ENCODE results near the gene SYT17. TPM values are rescaled to one million over a fixed set of nuclear protein-coding genes. Genes with fewer than 3 reads are reported as not detected.

Gene SYT17
- total RNA-seq, 1 donor from 2014 or later, result 2.6 TPM

GRCh38 chr16:19241512-19241911, 73.5 kb downstream of the SYT17 start:
- Histone ChIP-seq H3K27me3 (ENCODE audit: control insufficient read depth in 3 of 3, insufficient read depth in 3 of 3, low read length in 3 of 3) (no peaks in the 10 kb centered on the region), H3K4me1 (ENCODE audit: control insufficient read depth in 3 of 3, insufficient read depth in 3 of 3, low read length in 3 of 3) (peaks cover 0 to 3% (median 0%) of the 10 kb centered on the region in 3 donors), H3K27ac (ENCODE audit: low read depth, low read length) (no peak overlapping the region), H3K4me3 (ENCODE audit: low read length in 3 of 3) (no peak overlapping the region), H3K36me3 (ENCODE audit: control insufficient read depth in 3 of 3, insufficient read depth in 3 of 3, low read length in 3 of 3) (no peaks in the 10 kb centered on the region), H3K9ac (ENCODE audit: low read depth in 1 of 3, low read length in 3 of 3) (no peak overlapping the region), H3K9me3 (ENCODE audit: control insufficient read depth in 3 of 3, low read length in 3 of 3) (no peaks in the 10 kb centered on the region)

- Histone ChIP-seq H3K27me3 (ENCODE audit: control insufficient read depth in 3 of 3, insufficient read depth in 3 of 3, low read length in 3 of 3) (no peaks in the 10 kb centered on the region), H3K9me3 (ENCODE audit: control insufficient read depth in 3 of 3, low read length in 3 of 3) (no peaks in the 10 kb centered on the region), H3K4me3 (ENCODE audit: low read length in 3 of 3) (no peak overlapping the region), H3K27ac (ENCODE audit: low read depth, low read length) (no peak overlapping the region), H3K4me1 (ENCODE audit: control insufficient read depth in 3 of 3, insufficient read depth in 3 of 3, low read length in 3 of 3) (peaks cover 0 to 3% (median 0%) of the 10 kb centered on the region in 3 donors), H3K9ac (ENCODE audit: low read depth in 1 of 3, low read length in 3 of 3) (no peak overlapping the region), H3K36me3 (ENCODE audit: control insufficient read depth in 3 of 3, insufficient read depth in 3 of 3, low read length in 3 of 3) (no peaks in the 10 kb centered on the region)
These were observed 74.1 kb downstream of the SYT17 start for GRCh38 chr16:19242186-19242585.

GRCh38 chr16:19242987-19243575, 75.0 kb downstream of the SYT17 start:
- Histone ChIP-seq H3K9me3 (ENCODE audit: control insufficient read depth in 3 of 3, low read length in 3 of 3) (no peaks in the 10 kb centered on the region), H3K27me3 (ENCODE audit: control insufficient read depth in 3 of 3, insufficient read depth in 3 of 3, low read length in 3 of 3) (no peaks in the 10 kb centered on the region), H3K27ac (ENCODE audit: low read depth, low read length) (no peak overlapping the region), H3K4me3 (ENCODE audit: low read length in 3 of 3) (no peak overlapping the region), H3K9ac (ENCODE audit: low read depth in 1 of 3, low read length in 3 of 3) (no peak overlapping the region), H3K4me1 (ENCODE audit: control insufficient read depth in 3 of 3, insufficient read depth in 3 of 3, low read length in 3 of 3) (peaks cover 0 to 3% (median 0%) of the 10 kb centered on the region in 3 donors), H3K36me3 (ENCODE audit: control insufficient read depth in 3 of 3, insufficient read depth in 3 of 3, low read length in 3 of 3) (no peaks in the 10 kb centered on the region)

- Histone ChIP-seq H3K36me3 (ENCODE audit: control insufficient read depth in 3 of 3, insufficient read depth in 3 of 3, low read length in 3 of 3) (no peaks in the 10 kb centered on the region), H3K27ac (ENCODE audit: low read depth, low read length) (no peak overlapping the region), H3K9ac (ENCODE audit: low read depth in 1 of 3, low read length in 3 of 3) (no peak overlapping the region), H3K4me3 (ENCODE audit: low read length in 3 of 3) (no peak overlapping the region), H3K4me1 (ENCODE audit: control insufficient read depth in 3 of 3, insufficient read depth in 3 of 3, low read length in 3 of 3) (peaks cover 0 to 3% (median 0%) of the 10 kb centered on the region in 3 donors), H3K9me3 (ENCODE audit: control insufficient read depth in 3 of 3, low read length in 3 of 3) (no peaks in the 10 kb centered on the region), H3K27me3 (ENCODE audit: control insufficient read depth in 3 of 3, insufficient read depth in 3 of 3, low read length in 3 of 3) (no peaks in the 10 kb centered on the region)
These were observed 77.4 kb downstream of the SYT17 start for GRCh38 chr16:19245326-19245925.

GRCh38 chr16:19252904-19253303, 84.9 kb downstream of the SYT17 start:
- no peak overlapping the region for H3K27ac ChIP-seq (ENCODE audit: low read depth, low read length)
- H3K4me1 ChIP-seq (ENCODE audit: control insufficient read depth in 3 of 3, insufficient read depth in 3 of 3, low read length in 3 of 3), result no peaks in the 10 kb centered on the region
- H3K9ac ChIP-seq (ENCODE audit: low read depth in 1 of 3, low read length in 3 of 3), result no peak overlapping the region
- H3K36me3 ChIP-seq (ENCODE audit: control insufficient read depth in 3 of 3, insufficient read depth in 3 of 3, low read length in 3 of 3), result no peaks in the 10 kb centered on the region
- peaks cover 0 to 3% (median 0%) of the 10 kb centered on the region in 3 donors for H3K27me3 ChIP-seq (ENCODE audit: control insufficient read depth in 3 of 3, insufficient read depth in 3 of 3, low read length in 3 of 3)
- H3K9me3 ChIP-seq (ENCODE audit: control insufficient read depth in 3 of 3, low read length in 3 of 3), result no peaks in the 10 kb centered on the region
- H3K4me3 ChIP-seq (ENCODE audit: low read length in 3 of 3), result no peak overlapping the region

- no peaks in the 10 kb centered on the region for H3K4me1 ChIP-seq (ENCODE audit: control insufficient read depth in 3 of 3, insufficient read depth in 3 of 3, low read length in 3 of 3)
- H3K36me3 ChIP-seq (ENCODE audit: control insufficient read depth in 3 of 3, insufficient read depth in 3 of 3, low read length in 3 of 3), result no peaks in the 10 kb centered on the region
- no peak overlapping the region for H3K9ac ChIP-seq (ENCODE audit: low read depth in 1 of 3, low read length in 3 of 3)
- H3K4me3 ChIP-seq (ENCODE audit: low read length in 3 of 3), result no peak overlapping the region
- H3K9me3 ChIP-seq (ENCODE audit: control insufficient read depth in 3 of 3, low read length in 3 of 3), result no peaks in the 10 kb centered on the region
- H3K27ac ChIP-seq (ENCODE audit: low read depth, low read length), result no peak overlapping the region
- peaks cover 0 to 3% (median 0%) of the 10 kb centered on the region in 3 donors for H3K27me3 ChIP-seq (ENCODE audit: control insufficient read depth in 3 of 3, insufficient read depth in 3 of 3, low read length in 3 of 3)
These were observed 86.6 kb downstream of the SYT17 start for GRCh38 chr16:19254611-19255010.

GRCh38 chr16:19264123-19264673, 96.2 kb downstream of the SYT17 start:
- Histone ChIP-seq H3K9ac (ENCODE audit: low read depth in 1 of 3, low read length in 3 of 3) (no peak overlapping the region), H3K36me3 (ENCODE audit: control insufficient read depth in 3 of 3, insufficient read depth in 3 of 3, low read length in 3 of 3) (no peaks in the 10 kb centered on the region), H3K27me3 (ENCODE audit: control insufficient read depth in 3 of 3, insufficient read depth in 3 of 3, low read length in 3 of 3) (no peaks in the 10 kb centered on the region), H3K27ac (ENCODE audit: low read depth, low read length) (no peak overlapping the region), H3K4me3 (ENCODE audit: low read length in 3 of 3) (no peak overlapping the region), H3K4me1 (ENCODE audit: control insufficient read depth in 3 of 3, insufficient read depth in 3 of 3, low read length in 3 of 3) (no peaks in the 10 kb centered on the region), H3K9me3 (ENCODE audit: control insufficient read depth in 3 of 3, low read length in 3 of 3) (peaks cover 2 to 7% (median 5%) of the 10 kb centered on the region in 3 donors)

GRCh38 chr16:19265380-19265930, 97.4 kb downstream of the SYT17 start:
- peaks cover 2 to 7% (median 5%) of the 10 kb centered on the region in 3 donors for H3K9me3 ChIP-seq (ENCODE audit: control insufficient read depth in 3 of 3, low read length in 3 of 3)
- H3K4me3 ChIP-seq (ENCODE audit: low read length in 3 of 3), result no peak overlapping the region
- H3K27ac ChIP-seq (ENCODE audit: low read depth, low read length), result no peak overlapping the region
- H3K9ac ChIP-seq (ENCODE audit: low read depth in 1 of 3, low read length in 3 of 3), result no peak overlapping the region
- no peaks in the 10 kb centered on the region for H3K27me3 ChIP-seq (ENCODE audit: control insufficient read depth in 3 of 3, insufficient read depth in 3 of 3, low read length in 3 of 3)
- no peaks in the 10 kb centered on the region for H3K36me3 ChIP-seq (ENCODE audit: control insufficient read depth in 3 of 3, insufficient read depth in 3 of 3, low read length in 3 of 3)
- H3K4me1 ChIP-seq (ENCODE audit: control insufficient read depth in 3 of 3, insufficient read depth in 3 of 3, low read length in 3 of 3), result no peaks in the 10 kb centered on the region

- no peaks in the 10 kb centered on the region for H3K4me1 ChIP-seq (ENCODE audit: control insufficient read depth in 3 of 3, insufficient read depth in 3 of 3, low read length in 3 of 3)
- H3K9me3 ChIP-seq (ENCODE audit: control insufficient read depth in 3 of 3, low read length in 3 of 3), result peaks cover 2 to 7% (median 5%) of the 10 kb centered on the region in 3 donors
- H3K27me3 ChIP-seq (ENCODE audit: control insufficient read depth in 3 of 3, insufficient read depth in 3 of 3, low read length in 3 of 3), result no peaks in the 10 kb centered on the region
- H3K36me3 ChIP-seq (ENCODE audit: control insufficient read depth in 3 of 3, insufficient read depth in 3 of 3, low read length in 3 of 3), result no peaks in the 10 kb centered on the region
- H3K4me3 ChIP-seq (ENCODE audit: low read length in 3 of 3), result no peak overlapping the region
- no peak overlapping the region for H3K27ac ChIP-seq (ENCODE audit: low read depth, low read length)
- no peak overlapping the region for H3K9ac ChIP-seq (ENCODE audit: low read depth in 1 of 3, low read length in 3 of 3)
These were observed 98.7 kb downstream of the SYT17 start for GRCh38 chr16:19266774-19267173.

GRCh38 chr16:19269098-19269497, 101.1 kb downstream of the SYT17 start:
- H3K4me3 ChIP-seq (ENCODE audit: low read length in 3 of 3), result no peak overlapping the region
- no peaks in the 10 kb centered on the region for H3K4me1 ChIP-seq (ENCODE audit: control insufficient read depth in 3 of 3, insufficient read depth in 3 of 3, low read length in 3 of 3)
- H3K36me3 ChIP-seq (ENCODE audit: control insufficient read depth in 3 of 3, insufficient read depth in 3 of 3, low read length in 3 of 3), result no peaks in the 10 kb centered on the region
- H3K27me3 ChIP-seq (ENCODE audit: control insufficient read depth in 3 of 3, insufficient read depth in 3 of 3, low read length in 3 of 3), result no peaks in the 10 kb centered on the region
- H3K27ac ChIP-seq (ENCODE audit: low read depth, low read length), result no peak overlapping the region
- H3K9ac ChIP-seq (ENCODE audit: low read depth in 1 of 3, low read length in 3 of 3), result no peak overlapping the region
- H3K9me3 ChIP-seq (ENCODE audit: control insufficient read depth in 3 of 3, low read length in 3 of 3), result peaks cover 0 to 5% (median 1%) of the 10 kb centered on the region in 3 donors
